GM12878 (cell line): ENCODE measurements around the gene TARS3. TPM values are rescaled to one million over a fixed set of nuclear protein-coding genes. Genes with fewer than 3 reads are reported as not detected.

Source experiments
- ATAC-seq: fragments of 200-7000 bp; cut with Tn5 transposase; 3 replicates; pipeline ENCODE4 v1.9.1; 2020; ENCODE audit warnings: mild to moderate bottlenecking, moderate library complexity
- BruUV-seq: library from RNA; stranded (reverse); fragments of 400-500 nt; replicated peaks from 2 replicates; lab custom pipeline; 2021; lab: Mats Ljungman, UMichigan
- CTCF ChIA-PET: fragments of 300-600 bp; sonication (Branson Sonifier 250); formaldehyde crosslinking; extraction: SDS; loops from one replicate; lab custom pipeline; 2021; ENCODE audit warnings: inconsistent platforms; lab: Yijun Ruan, JAX
- POLR2A ChIA-PET: fragments of 350-600 bp; formaldehyde crosslinking; extraction: SDS; loops from one replicate; lab custom pipeline; 2021; ENCODE audit warnings: inconsistent platforms; lab: Charles Lee
- RAD21 ChIA-PET: fragments of 300-600 bp; sonication (Branson Sonifier 250); formaldehyde crosslinking; loops from one replicate; lab custom pipeline; 2023; ENCODE audit warnings: antibody characterized with exemption; ENCODE audit not compliant: unreplicated experiment; lab: Charles Lee
- SMC1A ChIA-PET: fragments of 300-600 bp; sonication (Branson Sonifier 250); formaldehyde crosslinking; loops from one replicate; lab custom pipeline; 2023; ENCODE audit not compliant: unreplicated experiment, uncharacterized antibody; lab: Charles Lee
- DNase-seq: peaks from one replicate; pipeline ENCODE4 v3.0.0-alpha.2; 2011; ENCODE audit warnings: low read depth, low spot score
- FAIRE-seq: peaks from 3 replicates; lab custom pipeline; 2011; peaks lifted over from hg19 to GRCh38; lab: Jason Lieb, UNC
- H2AFZ ChIP-seq: 2 replicates; pipeline ENCODE4 v1.6.0; 2011; ENCODE audit warnings: low read depth, low read length, control low read depth; ENCODE audit not compliant: control insufficient read depth
- H3K27ac ChIP-seq: 2 replicates; pipeline ENCODE4 v1.5.1; 2011; ENCODE audit warnings: control low read depth; ENCODE audit not compliant: control insufficient read depth, insufficient read depth
- H3K27me3 ChIP-seq, 2 experiments: replicated peaks in 1 of 2; 2 replicates each; pipeline versions ENCODE4 v1.6.0 to v1.6.1; 2011; ENCODE audit warnings: low read length in 1 of 2; ENCODE audit not compliant: control insufficient read depth in 2 of 2, insufficient read depth in 2 of 2
- H3K36me3 ChIP-seq, 2 experiments: 2 replicates each; pipeline ENCODE4 v1.5.1; 2011; ENCODE audit warnings: low read length in 1 of 2; ENCODE audit not compliant: control insufficient read depth in 2 of 2, insufficient read depth in 2 of 2
- H3K4me1 ChIP-seq: 2 replicates; pipeline ENCODE4 v1.6.1; 2011; ENCODE audit warnings: mild to moderate bottlenecking, low read length, moderate library complexity, mixed read lengths; ENCODE audit not compliant: control insufficient read depth, insufficient read depth
- H3K4me2 ChIP-seq: 2 replicates; pipeline ENCODE4 v1.6.0; 2011; ENCODE audit warnings: control low read depth; ENCODE audit not compliant: control insufficient read depth, insufficient read depth
- H3K4me3 ChIP-seq: fragments of 200-600 bp; sonication (generic); 2 replicates; pipeline ENCODE4 v1.5.1; 2016
- H3K79me2 ChIP-seq: 2 replicates; pipeline ENCODE4 v1.6.0; 2011; ENCODE audit warnings: low read length; ENCODE audit not compliant: control insufficient read depth, insufficient read depth
- H3K9ac ChIP-seq: 2 replicates; pipeline ENCODE4 v1.8.0; 2011; ENCODE audit warnings: low read length, control low read depth, mixed read lengths; ENCODE audit not compliant: control insufficient read depth, insufficient read depth
- H3K9me3 ChIP-seq: replicated peaks from 3 replicates; pipeline ENCODE4 v1.5.1; 2011; ENCODE audit warnings: mild to moderate bottlenecking, low read length; ENCODE audit not compliant: control insufficient read depth, insufficient read depth
- H4K20me1 ChIP-seq: 2 replicates; pipeline ENCODE4 v1.6.0; 2011; ENCODE audit not compliant: control insufficient read depth, insufficient read depth
- BACH1 ChIP-seq: fragments of 450-650 bp; IDR thresholded peaks from 2 replicates; pipeline ENCODE4 v1.6.1; 2017; ENCODE audit warnings: mild to moderate bottlenecking, borderline replicate concordance
- BMI1 ChIP-seq: fragments of 450-650 bp; IDR thresholded peaks from 2 replicates; pipeline ENCODE4 v1.6.1; 2016; ENCODE audit warnings: mild to moderate bottlenecking, moderate library complexity, borderline replicate concordance
- ETV6 ChIP-seq, 2 experiments: fragments of 450-650 bp in 1 of 2; IDR thresholded peaks in 1 of 2; conservative IDR thresholded peaks in 1 of 2; 2 replicates each; pipeline ENCODE4 v1.6.1; 2014; ENCODE audit warnings: antibody characterized with exemption in 1 of 2, borderline replicate concordance in 1 of 2, low read depth in 1 of 2, mild to moderate bottlenecking in 1 of 2, moderate library complexity in 1 of 2
- MEF2B ChIP-seq: fragments of 450-650 bp; IDR thresholded peaks from 2 replicates; pipeline ENCODE4 v1.6.1; 2018; ENCODE audit warnings: mild to moderate bottlenecking, moderate library complexity; ENCODE audit not compliant: partially characterized antibody, poor library complexity, severe bottlenecking
- MTA3 ChIP-seq: IDR thresholded peaks from 2 replicates; pipeline ENCODE4 v1.6.1; 2012; ENCODE audit warnings: low read length, inconsistent platforms, borderline replicate concordance
- MYC ChIP-seq: IDR thresholded peaks from 2 replicates; pipeline ENCODE4 v1.6.1; 2011; ENCODE audit warnings: mild to moderate bottlenecking, low read length, moderate library complexity, inconsistent platforms; ENCODE audit not compliant: insufficient read depth, insufficient replicate concordance, insufficient read length, severe bottlenecking
- STAT3 ChIP-seq: IDR thresholded peaks from 2 replicates; pipeline ENCODE4 v1.6.1; 2011; ENCODE audit warnings: low read depth, low read length, improper control_type of control experiment
- YY1 ChIP-seq: IDR thresholded peaks from 2 replicates; pipeline ENCODE4 v1.6.1; 2011; ENCODE audit warnings: low read depth, mild to moderate bottlenecking, low read length
- ZBTB11 ChIP-seq: fragments of 450-650 bp; formaldehyde crosslinking; IDR thresholded peaks from 2 replicates; pipeline ENCODE4 v1.5.0; 2022; ENCODE audit warnings: mild to moderate bottlenecking, missing genetic modification characterization
- WGBS: methylation state at CpG from one replicate; pipeline ENCODE4 v1.1.6; 2016; ENCODE audit warnings: low lambda C conversion rate; ENCODE audit not compliant: insufficient replicate concordance, insufficient coverage; ENCODE audit errors: missing lambda C conversion rate; 5-methylcytosine and 5-hydroxymethylcytosine counted together
- in situ Hi-C: fragments of 300-500 bp; cut with MboI; formaldehyde crosslinking; loops from 9 replicates; pipeline ENCODE4 v1.14.3; 2018; ENCODE audit warnings: mixed read lengths
- intact Hi-C: fragments of 100-400 bp; cut with micrococcal nuclease; formaldehyde crosslinking; loops from one replicate; pipeline ENCODE4 v1.14.2; 2022; ENCODE audit not compliant: unreplicated experiment
- polyA plus RNA-seq, 11 experiments: library from polyadenylated mRNA; depleted of rRNA in 4 of 11; unstranded in 6 of 11; stranded (reverse) in 5 of 11; fragments of >200 nt; fragmentation: Nextera tagmentation in 4 of 11; fragmentation: Illumina TruSeq in 1 of 11; extraction: Ambion mirVana in 4 of 11; extraction: Trizol in 1 of 11; gene quantifications; 1 replicate in 1 of 11; 2 replicates in 10 of 11; pipeline versions ENCODE4 v1.2.1 to v1.2.3, GENCODE V29; 2011 to 2016; ENCODE audit warnings: inconsistent platforms in 2 of 11, missing spikeins in 2 of 11, low read depth in 1 of 11
- total RNA-seq, 4 experiments: library from RNA; depleted of rRNA in 3 of 4; stranded (reverse); fragments of >200 nt in 3 of 4; fragmentation: Illumina TruSeq in 1 of 4; extraction: Trizol in 1 of 4; gene quantifications; 2 replicates each; pipeline versions ENCODE4 v1.2.1 to v1.2.3, GENCODE V29; 2013 to 2021

Gene TARS3
- total and polyA plus RNA-seq, 10 of the 15 experiments (the other 5 are each of a cell fraction or from before 2014, with no cell fraction given) = 1.4 to 7.8 (median 5.3) TPM

- intact Hi-C loops = loop anchor here (2.0 to 5.0 kb wide), 3 partner anchors 71 to 1049 kb away; partner anchors contain the start of genes ASB7, LINS1 and SELENOS
- no peak for TF ChIP-seq ZBTB11 (CRISPR knock-in tag)
- peak in 1 of 2 experiments; percentile 5; a peak in 1 of 4 replicates for TF ChIP-seq ETV6 (conservative IDR thresholded peaks at IDR 0.05 in 1 of 2, IDR thresholded peaks at IDR 0.05 in 1 of 2; ENCODE audit: borderline replicate concordance in 1 of 2, low read depth in 1 of 2)
- TF ChIP-seq STAT3 = no peak
- TF ChIP-seq MEF2B = no peak
- no peak for TF ChIP-seq MYC
- no peak for TF ChIP-seq YY1
- no peak for TF ChIP-seq BACH1
- no peak for TF ChIP-seq MTA3
- TF ChIP-seq BMI1 = no peak
- DNase-seq (no peak), FAIRE-seq (no peak), ATAC-seq (peak; percentile 73)
- ChIA-PET POLR2A (interaction anchor here (0.9 kb wide), 1 partner anchor 72 kb away, joined by 3 read pairs; no protein-coding TSS in a partner anchor), SMC1A (interaction anchor here (1.0 kb wide), 1 partner anchor 10 kb away, joined by 5 read pairs; no protein-coding TSS in a partner anchor), RAD21 (interaction anchor here (1.0 kb wide), 1 partner anchor 9 kb away, joined by 4 read pairs; no protein-coding TSS in a partner anchor), CTCF (interaction anchor here (1.0 to 1.2 kb wide), 2 partner anchors 10 to 357 kb away, joined by 3 read pairs; partner anchors contain the start of gene SNRPA1)
- no peaks in the 10 kb centered on the region for H3K27me3 ChIP-seq
- WGBS = 1% methylated on average over 32 of the region's 32 CpGs
- peak overlapping the region; percentile 79 for H3K9ac ChIP-seq
- H3K36me3 ChIP-seq = peaks cover under 1 to 11% of the 10 kb centered on the region in 2 experiments; a peak in 3 of 4 replicates
- BruUV-seq = no TSS peak
- peak overlapping the region; percentile 84 for H2AFZ ChIP-seq
- in situ Hi-C loops = no loop called here
- H3K27ac ChIP-seq = peak overlapping the region; percentile 87
- peak overlapping the region; percentile 88 for H3K4me2 ChIP-seq
- no peaks in the 10 kb centered on the region for H4K20me1 ChIP-seq
- H3K9me3 ChIP-seq = no peaks in the 10 kb centered on the region
- H3K79me2 ChIP-seq = peaks cover 46% of the 10 kb centered on the region
- H3K4me3 ChIP-seq = peak overlapping the region; percentile 83
- peaks cover 20% of the 10 kb centered on the region for H3K4me1 ChIP-seq
Observed at GRCh38 chr15:101651554-101652097, 72.6 kb downstream of the TARS3 start.
